Measurements from ENCODE around the gene BCL2L11.

Gene BCL2L11

DNA sequence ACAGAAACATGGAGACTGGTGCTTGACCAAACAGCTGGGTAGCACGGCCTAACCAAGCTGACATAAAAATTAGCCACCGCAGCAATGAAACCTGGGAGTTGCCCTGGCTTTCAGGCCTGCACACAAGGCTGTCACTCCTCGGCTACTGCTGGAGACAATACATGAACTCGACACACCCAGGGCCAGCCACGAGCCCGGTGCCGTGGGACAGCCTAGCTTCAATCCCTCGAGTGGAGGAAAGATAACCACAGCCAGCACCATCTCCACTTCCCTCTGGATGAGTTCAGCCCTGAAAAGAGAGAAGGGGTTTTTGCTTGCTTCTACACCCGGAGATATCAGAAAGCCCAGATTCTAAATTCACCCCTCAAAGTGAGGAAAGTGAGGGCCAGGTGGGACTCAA lies 78.0 kb downstream of the BCL2L11 start:
- no peak for DNase-seq

DNA sequence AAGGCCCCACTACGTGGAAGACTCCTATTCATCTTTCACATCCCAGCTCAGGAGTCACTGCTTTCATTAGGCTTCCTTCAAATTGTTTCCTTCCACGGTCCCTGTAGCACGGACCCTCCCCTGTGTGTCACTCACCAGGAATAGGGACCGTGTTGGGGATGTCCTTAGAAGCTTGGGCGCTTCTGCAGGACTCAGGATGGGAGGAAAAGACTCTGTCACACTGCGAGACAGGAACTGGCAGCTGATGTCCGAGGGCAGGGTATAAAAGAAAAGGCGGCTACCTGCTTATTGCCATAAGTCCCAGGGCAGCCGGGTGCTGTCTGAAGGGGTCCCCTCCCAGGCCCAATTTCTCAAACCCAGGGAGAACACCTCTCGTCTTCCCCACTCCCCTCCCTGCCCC lies 79.1 kb downstream of the BCL2L11 start:
- no peak for DNase-seq

DNA sequence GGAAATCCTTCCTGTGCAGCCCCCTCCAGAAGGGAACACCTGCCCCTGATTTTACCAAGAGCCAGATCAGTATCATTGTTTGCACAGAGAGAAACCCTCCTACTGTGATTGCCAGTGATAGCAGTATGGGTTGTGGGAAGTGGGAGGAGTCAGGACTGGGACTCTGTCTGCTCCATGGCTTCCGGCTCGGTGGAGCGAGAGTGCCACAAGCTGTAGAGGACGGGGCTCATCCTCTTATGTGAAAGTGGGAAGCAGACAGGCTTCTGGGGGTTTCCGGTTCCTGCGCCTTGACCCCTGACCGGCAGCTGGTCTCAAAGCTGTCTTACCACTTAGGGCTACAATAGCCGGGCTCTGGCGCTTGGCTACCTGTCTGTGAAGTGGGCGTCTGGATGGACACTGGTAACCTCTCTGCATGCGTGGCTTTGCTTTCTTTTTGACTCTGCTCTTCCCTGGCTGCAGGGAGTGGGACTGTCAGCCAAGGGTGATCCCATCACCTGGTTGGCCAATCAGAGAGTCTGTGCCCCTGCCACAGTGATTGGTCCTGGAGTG lies 79.7 kb downstream of the BCL2L11 start:
- peak; percentile 82 for DNase-seq

DNA sequence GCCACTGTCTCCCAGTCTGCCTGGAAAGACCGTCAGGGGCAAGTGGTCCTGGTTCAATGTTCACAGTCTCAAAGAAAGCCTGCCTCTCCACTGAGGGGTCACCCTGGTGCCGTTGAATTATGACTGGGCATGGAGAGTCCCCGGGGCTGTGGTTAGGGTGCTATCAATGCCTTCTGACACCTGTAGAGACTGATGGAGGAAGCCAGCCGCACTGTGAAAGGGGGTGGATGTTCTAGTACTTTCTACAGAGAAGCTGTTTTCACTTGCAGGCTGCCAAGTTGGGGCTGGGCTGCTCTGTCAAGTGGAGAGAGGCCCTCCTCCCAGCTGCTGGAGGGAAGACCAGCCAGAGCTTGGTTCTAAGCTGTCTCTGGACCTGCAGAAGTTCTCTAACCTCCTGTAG lies 80.5 kb downstream of the BCL2L11 start:
- DNase-seq = no peak

DNA sequence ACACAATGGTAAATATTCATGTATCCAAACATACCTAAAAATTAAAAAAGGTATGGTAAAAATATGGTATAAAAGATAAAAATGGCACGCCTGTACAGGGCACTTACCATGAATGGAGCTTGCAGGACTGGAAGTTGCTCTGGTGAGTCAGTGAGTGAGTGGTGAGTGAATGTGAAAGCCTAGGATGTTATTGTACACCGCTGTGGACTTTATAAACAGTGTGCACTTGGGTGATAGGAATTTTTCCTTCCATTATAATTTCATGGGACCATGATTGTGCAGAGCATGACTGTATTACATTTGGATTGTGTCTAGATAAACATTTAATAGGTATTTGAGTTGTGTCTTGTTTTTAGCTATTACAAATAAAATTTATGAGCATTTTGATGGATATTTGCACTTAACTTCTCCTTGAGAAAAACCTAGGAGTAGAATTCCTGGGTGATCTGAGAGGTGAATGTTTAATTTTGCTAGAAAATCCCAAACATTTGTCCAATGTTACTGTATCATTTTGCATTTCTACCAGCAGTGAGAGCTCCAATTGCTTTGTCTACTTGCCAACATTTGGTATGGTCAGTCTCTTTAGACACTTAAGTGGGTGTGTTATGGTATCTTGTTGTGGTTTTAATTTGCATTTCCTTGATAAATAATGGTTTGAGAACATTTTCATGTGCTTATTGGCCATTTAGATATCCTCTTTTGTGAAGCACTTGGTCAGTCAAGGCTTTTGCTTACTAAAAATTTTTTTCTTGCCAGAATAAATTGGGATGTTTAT lies 81.7 kb downstream of the BCL2L11 start:
- no peak for DNase-seq

DNA sequence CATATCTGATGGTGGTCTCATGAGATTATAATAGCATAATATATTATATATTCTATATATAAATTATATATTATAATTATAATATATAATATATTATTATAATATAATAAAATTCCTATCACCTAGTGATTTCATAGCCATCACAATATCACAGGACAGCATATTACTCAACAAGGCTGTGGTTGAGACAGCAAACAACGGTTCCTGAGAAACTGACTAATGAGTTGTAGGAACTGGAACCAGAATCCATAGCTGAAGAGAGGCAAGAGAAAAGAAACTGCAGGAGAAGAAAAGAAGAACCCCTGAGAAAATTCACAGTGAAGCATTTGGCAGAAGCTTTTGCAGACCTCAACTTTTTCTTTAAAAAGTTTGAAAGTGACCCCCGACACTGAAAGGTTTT lies 84.0 kb downstream of the BCL2L11 start:
- no peak for DNase-seq

DNA sequence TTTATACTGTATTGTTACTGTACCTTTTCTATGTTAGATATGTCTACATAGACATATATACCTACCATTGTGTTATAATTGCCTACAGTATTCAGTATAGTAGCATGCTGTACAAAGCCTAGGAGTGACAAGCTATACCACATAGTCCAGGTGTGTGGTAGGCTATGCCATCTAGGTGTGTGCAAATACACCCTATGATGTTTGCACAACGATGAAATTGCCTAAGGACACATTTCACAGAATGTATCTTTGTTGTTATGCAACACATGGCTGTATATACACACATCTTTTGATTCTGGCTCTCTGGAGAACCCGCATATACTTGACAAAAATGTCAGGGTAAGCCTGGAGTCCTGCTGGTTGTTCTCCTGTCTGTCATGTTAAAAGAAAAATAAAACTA lies 85.1 kb downstream of the BCL2L11 start:
- no peak for DNase-seq

DNA sequence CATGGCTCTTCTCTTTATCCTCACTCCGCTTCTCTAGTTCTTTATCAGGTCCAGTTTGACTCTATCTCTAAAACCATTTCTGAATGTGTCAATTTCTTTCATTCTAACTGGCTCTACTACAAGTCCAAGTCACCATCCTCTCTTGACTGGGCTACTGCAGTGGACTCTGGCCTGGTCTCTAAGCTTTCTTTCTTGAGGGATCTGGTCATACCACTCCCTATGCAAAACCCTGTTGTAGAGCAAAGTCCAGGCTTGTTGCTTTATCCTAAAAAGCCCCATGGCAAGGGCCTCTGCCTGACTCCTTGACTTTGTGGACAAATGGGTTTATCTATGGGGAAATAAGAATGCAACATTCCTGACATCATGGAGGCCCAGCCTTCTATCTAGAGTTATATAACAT lies 87.1 kb downstream of the BCL2L11 start:
- no peak for DNase-seq

DNA sequence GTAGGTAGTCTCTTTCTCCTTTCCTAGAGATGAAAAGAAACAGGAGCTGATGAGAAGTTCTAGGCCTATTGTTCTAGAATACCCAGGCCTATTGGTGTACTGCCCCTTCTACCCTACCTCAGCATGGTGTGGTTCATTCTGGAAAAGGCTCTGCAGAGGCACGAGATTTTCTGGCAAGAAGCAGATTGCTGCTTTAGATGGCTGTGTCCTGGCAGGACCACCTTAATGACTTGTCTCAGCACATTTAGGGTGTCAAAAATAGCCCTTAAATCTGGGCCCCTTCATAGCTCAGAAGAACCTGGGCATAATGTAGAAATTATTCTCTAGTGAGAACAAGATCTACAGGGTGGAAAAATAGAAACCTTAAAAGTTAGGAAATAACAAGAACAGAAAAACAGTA lies 87.9 kb downstream of the BCL2L11 start:
- no peak for DNase-seq

DNA sequence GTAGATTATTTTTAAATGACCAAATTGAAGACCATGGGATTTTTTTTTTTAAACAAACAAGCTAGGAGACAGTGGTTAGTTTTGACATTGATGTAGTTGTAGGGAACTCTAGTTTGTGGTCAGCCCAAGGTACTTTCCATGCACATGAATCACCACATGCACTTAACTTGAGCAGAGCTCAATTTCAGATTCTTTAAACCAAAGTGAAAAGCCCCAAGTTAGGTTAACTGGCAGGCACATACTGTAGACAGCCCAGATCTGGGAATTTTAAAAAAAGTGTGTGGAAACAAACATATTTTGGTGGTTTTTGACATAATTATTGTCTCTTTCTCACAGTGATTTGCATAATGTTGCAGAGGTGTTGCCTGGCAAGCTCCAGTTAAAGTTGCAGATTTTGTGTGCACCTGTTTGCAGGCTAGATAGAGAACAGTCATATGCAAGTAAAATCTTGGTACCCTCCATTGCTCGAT lies 88.4 kb downstream of the BCL2L11 start:
- DNase-seq = no peak

DNA sequence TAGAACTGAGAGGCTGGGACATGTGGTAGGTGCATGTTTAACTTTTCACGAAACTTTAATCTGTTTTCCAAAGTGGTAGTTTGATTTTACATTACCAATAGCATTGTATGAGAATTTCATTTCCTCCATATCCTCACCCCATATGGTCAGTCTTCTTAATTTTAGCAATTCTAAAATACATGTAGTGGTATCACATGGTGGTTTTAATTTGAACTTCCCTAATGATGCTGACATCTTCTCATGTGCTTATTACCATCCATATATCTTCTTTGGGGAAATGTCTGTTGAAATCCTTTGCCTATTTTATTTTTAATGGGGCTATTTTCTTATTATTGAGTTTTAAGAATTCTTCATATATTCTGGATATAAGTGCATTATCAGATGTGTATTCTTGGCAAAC lies 89.3 kb downstream of the BCL2L11 start:
- DNase-seq = no peak

DNA sequence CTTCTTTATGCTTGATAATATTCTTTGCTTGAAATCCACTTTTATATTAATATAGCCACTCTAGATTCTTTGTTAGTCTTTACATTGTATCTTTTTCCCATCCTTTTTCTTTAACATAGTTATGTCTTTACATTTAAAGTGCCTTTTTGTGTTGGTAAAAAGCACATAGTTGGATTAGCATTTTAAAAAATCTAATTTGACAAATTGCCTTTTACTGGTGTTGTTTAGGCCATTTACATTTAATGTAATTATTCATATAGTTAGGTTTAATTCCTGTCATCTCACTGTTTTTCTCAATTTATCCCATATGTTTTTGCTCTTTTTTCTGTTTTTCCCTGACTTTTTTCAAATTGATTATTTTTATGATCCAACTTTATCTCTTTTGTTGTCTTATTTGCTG lies 93.2 kb downstream of the BCL2L11 start:
- DNase-seq = no peak

DNA sequence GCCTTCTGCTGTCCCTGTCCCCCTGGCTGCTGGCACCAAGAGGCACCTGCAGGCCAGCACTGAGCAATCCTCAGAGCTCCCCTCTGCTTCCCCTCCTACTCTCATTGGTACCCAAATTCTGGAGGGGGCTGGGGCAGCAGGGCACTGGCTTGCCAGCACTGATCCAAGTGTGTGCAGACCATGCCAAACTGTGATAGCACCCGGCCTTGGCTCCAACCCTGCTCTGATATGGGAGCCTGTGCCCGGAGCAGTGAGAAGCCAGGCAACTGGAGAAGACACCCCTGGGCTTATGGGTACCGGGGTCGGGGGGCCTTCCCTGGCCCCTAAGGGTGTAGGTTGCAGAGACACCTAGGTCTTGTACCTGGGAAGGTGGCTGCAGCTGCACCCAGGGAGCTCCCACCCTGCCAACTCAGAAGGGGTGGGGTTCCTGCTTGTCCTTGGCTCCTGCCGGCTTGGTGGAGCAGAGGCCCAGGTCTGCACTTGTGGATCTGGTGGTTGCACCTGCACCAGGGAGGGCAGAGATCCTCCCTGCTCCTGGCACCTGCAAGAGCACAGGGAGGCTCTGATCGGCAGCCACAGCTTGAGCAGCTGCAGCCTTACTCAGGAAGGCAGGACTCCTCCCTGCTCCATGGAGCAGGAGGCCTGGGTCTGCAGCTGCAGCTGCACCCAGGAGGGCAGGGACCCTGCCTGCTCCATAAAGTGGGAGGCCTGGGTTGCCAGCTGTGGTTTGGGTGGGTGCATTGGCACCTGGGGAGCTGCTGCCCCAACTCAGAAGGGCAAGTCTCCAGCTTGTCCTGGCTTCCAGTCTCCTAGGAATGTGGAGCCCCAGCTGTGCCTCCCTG lies 96.3 kb downstream of the BCL2L11 start:
- DNase-seq = no peak
